Measurements from ENCODE around the gene SET.

SET gene

GRCh38 chr9:128732576-128732975 lies 43.6 kb downstream of the SET start:
- no peak overlapping the region for H3K4me3 ChIP-seq (replicated peaks; ENCODE audit: low read depth, low read length)
- TF ChIP-seq, protein P1, sequence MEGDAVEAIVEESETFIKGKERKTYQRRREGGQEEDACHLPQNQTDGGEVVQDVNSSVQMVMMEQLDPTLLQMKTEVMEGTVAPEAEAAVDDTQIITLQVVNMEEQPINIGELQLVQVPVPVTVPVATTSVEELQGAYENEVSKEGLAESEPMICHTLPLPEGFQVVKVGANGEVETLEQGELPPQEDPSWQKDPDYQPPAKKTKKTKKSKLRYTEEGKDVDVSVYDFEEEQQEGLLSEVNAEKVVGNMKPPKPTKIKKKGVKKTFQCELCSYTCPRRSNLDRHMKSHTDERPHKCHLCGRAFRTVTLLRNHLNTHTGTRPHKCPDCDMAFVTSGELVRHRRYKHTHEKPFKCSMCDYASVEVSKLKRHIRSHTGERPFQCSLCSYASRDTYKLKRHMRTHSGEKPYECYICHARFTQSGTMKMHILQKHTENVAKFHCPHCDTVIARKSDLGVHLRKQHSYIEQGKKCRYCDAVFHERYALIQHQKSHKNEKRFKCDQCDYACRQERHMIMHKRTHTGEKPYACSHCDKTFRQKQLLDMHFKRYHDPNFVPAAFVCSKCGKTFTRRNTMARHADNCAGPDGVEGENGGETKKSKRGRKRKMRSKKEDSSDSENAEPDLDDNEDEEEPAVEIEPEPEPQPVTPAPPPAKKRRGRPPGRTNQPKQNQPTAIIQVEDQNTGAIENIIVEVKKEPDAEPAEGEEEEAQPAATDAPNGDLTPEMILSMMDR (IDR thresholded peaks at IDR 0.05; ENCODE audit: low read depth, low read length, missing control alignments), result no peak
- no peak for DNase-seq (ENCODE audit: extremely low read depth, low read depth)

DNA sequence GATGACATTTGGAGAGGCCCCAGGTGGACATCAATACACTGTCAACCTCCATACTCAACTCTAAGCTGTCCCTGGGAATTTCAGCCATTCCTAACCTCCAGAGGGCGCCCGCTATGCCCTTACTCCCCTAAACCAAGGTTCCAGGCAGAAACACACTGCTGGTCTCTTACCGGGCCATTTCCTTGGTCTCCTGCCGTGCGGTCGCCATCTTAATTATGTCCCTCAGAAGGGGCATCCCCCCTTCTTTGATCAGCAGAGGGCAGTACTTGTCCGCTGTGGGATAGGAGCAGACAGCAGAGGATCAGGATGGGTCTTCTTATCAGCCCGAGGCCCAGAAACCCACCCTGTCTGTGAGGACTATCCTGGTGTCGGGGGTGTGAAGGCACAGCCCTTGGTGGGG lies 44.2 kb downstream of the SET start:
- TF ChIP-seq, protein P1 (IDR thresholded peaks at IDR 0.05; ENCODE audit: low read depth, low read length, missing control alignments), result peak; percentile 93
- H3K4me3 ChIP-seq (replicated peaks; ENCODE audit: low read depth, low read length), result no peak overlapping the region
- DNase-seq (ENCODE audit: extremely low read depth, low read depth), result peak; percentile 74

- TF ChIP-seq, protein P1 (IDR thresholded peaks at IDR 0.05; ENCODE audit: low read depth, low read length, missing control alignments), result no peak
- no peak for DNase-seq (ENCODE audit: extremely low read depth, low read depth)
- no peak overlapping the region for H3K4me3 ChIP-seq (replicated peaks; ENCODE audit: low read depth, low read length)
Measured at GRCh38 chr9:128735373-128735772, 46.4 kb downstream of the SET start.

DNA sequence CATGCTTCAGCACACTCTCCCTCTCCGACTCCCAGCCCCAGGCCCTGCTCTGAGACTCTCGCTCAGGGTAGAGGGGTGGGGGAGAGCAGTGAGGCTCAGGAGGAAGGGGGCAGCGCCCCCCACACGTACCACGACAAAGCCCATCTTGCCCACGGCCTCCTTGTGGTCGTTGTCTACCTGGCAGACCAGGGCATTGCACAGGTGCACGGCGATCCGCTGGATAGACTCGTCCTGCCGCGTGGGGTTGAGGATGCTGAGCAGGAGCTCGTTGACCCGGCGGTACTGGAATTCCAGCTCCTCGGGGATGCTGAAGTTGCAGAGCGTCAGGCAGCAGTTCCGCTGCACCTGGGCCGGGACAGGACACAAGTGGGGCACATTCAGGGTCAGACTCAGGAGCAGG lies 53.4 kb downstream of the SET start:
- TF ChIP-seq, protein P1 (IDR thresholded peaks at IDR 0.05; ENCODE audit: low read depth, low read length, missing control alignments), result no peak
- DNase-seq (ENCODE audit: extremely low read depth, low read depth), result no peak
- H3K4me3 ChIP-seq (replicated peaks; ENCODE audit: low read depth, low read length), result no peak overlapping the region

- H3K4me3 ChIP-seq (replicated peaks; ENCODE audit: low read depth, low read length), result no peak overlapping the region
- DNase-seq (ENCODE audit: extremely low read depth, low read depth), result no peak
- TF ChIP-seq, protein P1 (IDR thresholded peaks at IDR 0.05; ENCODE audit: low read depth, low read length, missing control alignments), result no peak
Measured at GRCh38 chr9:128743421-128743820, 54.4 kb downstream of the SET start.

All from HFF-Myc (cell line).